A673 (cell line): ENCODE results near the gene CSNK1G2. TPM values are rescaled to one million over a fixed set of nuclear protein-coding genes. Genes with fewer than 3 reads are reported as not detected.

Source experiments
- BruUV-seq: library from RNA; stranded (reverse); fragments of 400-500 nt; replicated peaks from 2 replicates; lab custom pipeline; 2021; lab: Mats Ljungman, UMichigan
- CTCF ChIA-PET: fragments of 300-600 bp; sonication (Branson Sonifier 250); formaldehyde crosslinking; loops from one replicate; lab custom pipeline; 2022; ENCODE audit warnings: antibody characterized with exemption; lab: Charles Lee
- POLR2A ChIA-PET: fragments of 300-600 bp; sonication (Branson Sonifier 250); formaldehyde crosslinking; loops from one replicate; lab custom pipeline; 2022; ENCODE audit warnings: antibody characterized with exemption; ENCODE audit not compliant: low non-redundant PET; lab: Charles Lee
- DNase-seq: peaks from one replicate; pipeline ENCODE4 v3.0.0-alpha.2; 2015; ENCODE audit warnings: low spot score
- H3K27ac ChIP-seq: fragments of 200-600 bp; sonication (generic); 2 replicates; pipeline ENCODE4 v1.5.1; 2016; ENCODE audit warnings: mixed run types, low read depth, mild to moderate bottlenecking, mixed read lengths, antibody characterized with exemption, low read length; ENCODE audit not compliant: poor library complexity, severe bottlenecking
- H3K27me3 ChIP-seq: fragments of 200-600 bp; sonication (generic); replicated peaks from 2 replicates; pipeline ENCODE4 v1.6.1; 2017; ENCODE audit warnings: mixed run types, low read depth, mild to moderate bottlenecking, mixed read lengths, antibody characterized with exemption, low read length; ENCODE audit not compliant: insufficient read depth, poor library complexity
- H3K36me3 ChIP-seq: fragments of 200-600 bp; sonication (generic); 2 replicates; pipeline ENCODE4 v1.6.1; 2016; ENCODE audit warnings: mixed run types, mild to moderate bottlenecking, mixed read lengths, antibody characterized with exemption, low read length; ENCODE audit not compliant: insufficient read depth, poor library complexity, severe bottlenecking
- H3K4me1 ChIP-seq: fragments of 200-600 bp; sonication (generic); 2 replicates; pipeline ENCODE4 v1.6.1; 2017; ENCODE audit warnings: mixed run types, mild to moderate bottlenecking, mixed read lengths, antibody characterized with exemption, low read length; ENCODE audit not compliant: insufficient read depth, poor library complexity, severe bottlenecking
- H3K4me3 ChIP-seq: fragments of 200-600 bp; sonication (generic); 2 replicates; pipeline ENCODE4 v1.5.1; 2016; ENCODE audit warnings: low read depth, mixed run types, mild to moderate bottlenecking, mixed read lengths, low read length; ENCODE audit not compliant: poor library complexity, severe bottlenecking
- H3K9me3 ChIP-seq: fragments of 200-600 bp; sonication (generic); 2 replicates; pipeline ENCODE4 v1.6.1; 2016; ENCODE audit warnings: mixed run types, low read depth, mild to moderate bottlenecking, mixed read lengths, antibody characterized with exemption, low read length; ENCODE audit not compliant: poor library complexity, severe bottlenecking
- CTCF ChIP-seq: fragments of 300-800, 200-600 bp; sonication (generic); conservative IDR thresholded peaks from 2 replicates; pipeline ENCODE4 v1.5.1; 2017; ENCODE audit warnings: low read depth, mild to moderate bottlenecking, antibody characterized with exemption, low read length, moderate library complexity, mixed read lengths
- EZH2 ChIP-seq: fragments of 200-600 bp; sonication (generic); IDR thresholded peaks from 2 replicates; pipeline ENCODE4 v1.6.1; 2017; ENCODE audit warnings: borderline replicate concordance, low read depth, mild to moderate bottlenecking, mixed read lengths, antibody characterized with exemption, low read length; ENCODE audit not compliant: poor library complexity, severe bottlenecking
- intact Hi-C: fragments of 100-400 bp; cut with micrococcal nuclease; formaldehyde crosslinking; loops from one replicate; pipeline ENCODE4 v1.10.0; 2022; ENCODE audit not compliant: unreplicated experiment
- total RNA-seq: library from RNA; stranded (reverse); gene quantifications from 2 replicates; pipeline ENCODE4 v1.2.3, GENCODE V29; 2021

Gene CSNK1G2
- total RNA-seq, 1 experiment from 2014 or later: 108 TPM

- intact Hi-C loops: no loop called here
- ChIA-PET CTCF (no interaction called here), POLR2A (no interaction called here)
- H3K9me3 ChIP-seq: no peaks in the 10 kb centered on the region
- no peaks in the 10 kb centered on the region for H3K27me3 ChIP-seq
- no peak overlapping the region for H3K27ac ChIP-seq
- peaks cover 6% of the 10 kb centered on the region for H3K36me3 ChIP-seq
- H3K4me3 ChIP-seq: peak overlapping the region; percentile 81
- TF ChIP-seq CTCF (no peak), EZH2 (no peak)
- H3K4me1 ChIP-seq: no peaks in the 10 kb centered on the region
- no peak for DNase-seq
- no TSS peak for BruUV-seq
Measured at GRCh38 chr19:2014131-2014571, 73.2 kb downstream of the CSNK1G2 start.

DNA sequence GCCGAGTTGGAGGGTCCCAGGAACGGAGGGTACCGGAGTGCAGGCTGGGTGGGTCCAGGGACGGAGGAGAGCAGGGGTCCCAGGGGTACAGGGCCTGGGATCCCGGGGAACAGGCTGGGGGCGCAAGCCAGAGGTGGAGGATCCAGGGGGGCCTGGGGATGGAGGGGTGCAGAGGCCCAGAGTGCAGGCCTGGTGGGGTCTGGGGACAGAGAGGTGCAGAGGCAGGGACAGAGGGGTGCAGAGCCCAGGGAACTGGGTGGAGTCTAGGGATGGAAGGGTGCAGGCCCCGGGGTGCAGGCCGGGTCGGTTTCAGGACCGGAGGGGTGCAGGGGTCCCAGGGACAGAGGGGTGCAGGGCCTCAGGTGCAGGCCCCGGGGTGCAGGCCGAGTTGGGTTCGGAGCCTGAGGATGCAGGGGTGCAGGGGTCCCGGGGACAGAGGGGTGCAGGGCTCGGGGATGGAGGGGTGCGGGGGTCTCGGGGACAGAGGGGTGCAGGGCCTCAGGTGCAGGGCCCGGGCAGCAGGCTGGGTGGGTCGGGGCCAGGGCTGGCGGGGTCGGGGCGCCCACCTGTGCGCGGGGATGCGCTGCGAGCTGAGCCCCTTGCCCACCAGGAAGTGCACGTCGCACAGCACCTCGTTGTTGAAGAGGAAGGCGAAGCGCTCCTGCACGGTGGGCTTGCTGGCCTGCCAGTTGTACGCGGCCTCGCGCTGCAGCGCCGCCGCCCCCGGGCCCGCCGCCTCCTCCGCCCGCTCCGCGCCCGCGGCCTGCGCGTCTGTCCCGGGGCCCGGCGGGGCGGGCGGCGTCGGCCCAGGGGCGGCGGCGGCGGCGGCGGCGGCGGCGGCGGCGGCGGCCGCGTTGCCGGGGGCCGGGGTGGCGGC is 74.0 kb downstream of the CSNK1G2 start:
- TF ChIP-seq EZH2: no peak
- no peak for TF ChIP-seq CTCF
- ChIA-PET CTCF (no interaction called here), POLR2A (no interaction called here)
- no peaks in the 10 kb centered on the region for H3K27me3 ChIP-seq
- H3K4me1 ChIP-seq: no peaks in the 10 kb centered on the region
- intact Hi-C loops: no loop called here
- H3K36me3 ChIP-seq: peaks cover 6% of the 10 kb centered on the region
- peak overlapping the region; percentile 81 for H3K4me3 ChIP-seq
- H3K9me3 ChIP-seq: no peaks in the 10 kb centered on the region
- BruUV-seq: no TSS peak
- peak; percentile 48 for DNase-seq
- peak overlapping the region; percentile 67 for H3K27ac ChIP-seq

GRCh38 chr19:2015608-2015950 is 74.6 kb downstream of the CSNK1G2 start, which contains the start of gene BTBD2:
Gene BTBD2 (minus strand): TSS chr19:2015714. CDS start chr19:2015703, 11 bp downstream.
- H3K4me3 ChIP-seq: peak within 1 kb of the TSS; percentile 81
- intact Hi-C loops: no loop called here
- no TSS peak for BruUV-seq
- TF ChIP-seq EZH2 (no peak), CTCF (no peak)
- H3K4me1 ChIP-seq: no peaks in the 10 kb centered on the region
- H3K36me3 ChIP-seq: peaks cover 6% of the 10 kb centered on the region
- CTCF ChIA-PET: interaction anchor here (0.5 kb wide), 1 partner anchor 87 kb away, joined by 3 read pairs; no protein-coding TSS in a partner anchor
- peak; percentile 88 for DNase-seq
- no peaks in the 10 kb centered on the region for H3K9me3 ChIP-seq
- POLR2A ChIA-PET: interaction anchor here (0.5 to 0.8 kb wide), 2 partner anchors 113 to 365 kb away, joined by 3 to 19 read pairs; no protein-coding TSS in a partner anchor
- H3K27me3 ChIP-seq: no peaks in the 10 kb centered on the region
- peak within 1 kb of the TSS; percentile 67 for H3K27ac ChIP-seq
